OCI-LY1 (cell line): ENCODE data around the gene ITFG1.

ENCODE experiments used
- CTCF ChIP-seq: fragments of 200-600 bp; sonication (generic), shearing (Covaris generic); IDR thresholded peaks from 2 replicates; pipeline ENCODE4 v1.5.1; 2017; ENCODE audit warnings: mild to moderate bottlenecking, antibody characterized with exemption, low read length, moderate library complexity, mixed read lengths
- EZH2 ChIP-seq: fragments of 200-600 bp; sonication (generic), shearing (Covaris generic); IDR thresholded peaks from 2 replicates; pipeline ENCODE4 v1.8.0; 2017; ENCODE audit warnings: borderline replicate concordance, mixed run types, mild to moderate bottlenecking, antibody characterized with exemption, low read length, moderate library complexity, mixed read lengths

DNA sequence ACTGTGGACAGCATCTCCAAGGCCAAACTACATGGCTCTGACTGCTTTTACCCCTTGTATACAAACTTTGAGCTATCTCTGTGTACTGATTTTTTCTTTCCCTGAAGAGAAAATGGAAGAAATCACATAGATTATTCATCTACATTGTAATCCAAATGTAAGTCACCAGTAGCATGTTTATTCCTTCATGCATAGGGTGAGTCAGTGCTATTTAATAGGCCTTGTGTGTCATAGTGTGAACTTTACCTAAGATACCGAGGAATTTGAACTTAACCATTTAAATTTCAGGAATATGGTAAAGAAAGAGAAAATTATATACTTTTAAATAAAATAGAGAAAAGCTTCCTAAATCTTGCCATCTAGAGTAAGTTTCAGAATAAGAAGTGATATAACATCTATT, 16.8 kb upstream of the ITFG1 start:
- TF ChIP-seq CTCF (no peak), EZH2 (no peak)
